ENCODE data around the gene METTL22.

METTL22 gene

DNA sequence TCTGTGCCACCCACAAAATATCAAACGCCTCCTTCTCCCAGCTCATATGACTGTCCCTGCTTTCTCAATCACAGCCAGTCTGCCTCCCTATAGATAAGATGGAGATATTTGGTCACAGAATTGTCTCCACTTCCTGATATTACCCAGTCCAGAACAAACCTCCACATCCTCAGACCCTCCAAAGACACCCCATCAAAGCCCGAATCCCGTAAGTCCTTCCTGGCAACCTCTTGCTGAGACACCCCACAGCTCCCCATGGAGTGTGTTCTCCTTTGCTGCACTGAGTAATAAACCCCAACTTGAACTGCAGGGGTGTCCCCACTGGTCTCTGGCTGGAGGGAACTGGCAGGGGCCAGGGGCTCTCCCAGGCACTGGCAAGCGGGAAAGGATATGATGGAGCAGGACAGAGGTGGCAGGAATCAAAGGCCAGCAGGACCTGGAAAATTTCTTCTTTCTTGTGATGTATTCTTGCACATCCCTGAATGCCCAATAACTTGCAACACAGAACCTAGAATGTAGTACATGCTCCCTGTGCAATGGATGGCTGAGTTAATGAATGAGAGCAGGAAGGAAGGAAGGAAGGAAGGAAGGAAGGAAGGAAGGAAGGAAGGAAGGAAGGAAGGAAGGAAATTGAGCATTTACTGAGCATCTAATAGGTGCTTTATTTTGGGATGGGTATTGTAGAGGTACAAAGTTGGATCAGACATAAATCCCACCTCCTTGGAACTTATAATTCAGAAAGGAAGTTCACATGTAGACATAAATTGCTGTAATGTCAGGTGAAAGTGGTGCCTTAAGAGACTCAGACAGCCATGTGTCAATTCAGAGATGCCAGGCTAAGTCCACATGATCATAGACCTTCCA is 45.1 kb upstream of the METTL22 start:
- Mint-ChIP-seq H3K9me3 (no peaks in the 10 kb centered on the region), H3K4me3 (no peak overlapping the region)

DNA sequence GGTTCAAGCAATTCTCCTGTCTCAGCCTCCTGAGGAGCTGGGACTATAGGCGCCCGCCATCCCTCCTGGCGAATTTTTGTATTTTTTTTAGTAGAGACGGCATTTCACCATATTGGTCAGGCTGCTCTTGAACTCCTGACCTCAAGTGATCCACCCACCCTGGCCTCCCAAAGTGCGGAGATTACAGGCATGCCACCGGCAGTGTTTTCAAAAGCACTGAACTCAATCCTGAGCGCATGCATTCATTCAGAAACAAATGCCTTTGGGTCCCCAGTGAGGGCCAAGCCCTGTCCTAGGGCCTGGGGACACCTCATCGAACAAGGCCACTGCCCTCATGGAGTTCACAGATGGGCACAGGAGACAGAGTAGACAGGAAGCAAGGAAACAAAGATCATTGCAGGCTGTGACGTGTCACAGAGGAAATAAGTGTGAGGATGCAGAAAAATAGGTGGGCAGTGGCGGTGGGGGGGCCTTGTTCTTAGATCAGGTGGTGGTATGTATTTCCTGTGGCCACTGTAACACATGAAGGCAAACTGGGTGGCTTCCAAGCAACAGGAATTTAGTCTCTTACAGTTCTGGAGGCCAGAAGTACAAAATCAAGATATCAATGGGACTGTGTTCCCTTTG is 43.7 kb upstream of the METTL22 start:
- TF ChIP-seq, protein P1, sequence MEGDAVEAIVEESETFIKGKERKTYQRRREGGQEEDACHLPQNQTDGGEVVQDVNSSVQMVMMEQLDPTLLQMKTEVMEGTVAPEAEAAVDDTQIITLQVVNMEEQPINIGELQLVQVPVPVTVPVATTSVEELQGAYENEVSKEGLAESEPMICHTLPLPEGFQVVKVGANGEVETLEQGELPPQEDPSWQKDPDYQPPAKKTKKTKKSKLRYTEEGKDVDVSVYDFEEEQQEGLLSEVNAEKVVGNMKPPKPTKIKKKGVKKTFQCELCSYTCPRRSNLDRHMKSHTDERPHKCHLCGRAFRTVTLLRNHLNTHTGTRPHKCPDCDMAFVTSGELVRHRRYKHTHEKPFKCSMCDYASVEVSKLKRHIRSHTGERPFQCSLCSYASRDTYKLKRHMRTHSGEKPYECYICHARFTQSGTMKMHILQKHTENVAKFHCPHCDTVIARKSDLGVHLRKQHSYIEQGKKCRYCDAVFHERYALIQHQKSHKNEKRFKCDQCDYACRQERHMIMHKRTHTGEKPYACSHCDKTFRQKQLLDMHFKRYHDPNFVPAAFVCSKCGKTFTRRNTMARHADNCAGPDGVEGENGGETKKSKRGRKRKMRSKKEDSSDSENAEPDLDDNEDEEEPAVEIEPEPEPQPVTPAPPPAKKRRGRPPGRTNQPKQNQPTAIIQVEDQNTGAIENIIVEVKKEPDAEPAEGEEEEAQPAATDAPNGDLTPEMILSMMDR (IDR thresholded peaks at IDR 0.05; ENCODE audit: unreplicated experiment in 3 of 3): no peak

More for the DNA sequence above, 45.1 kb upstream of the METTL22 start:
- no peaks in the 10 kb centered on the region for H3K36me3 Mint-ChIP-seq (ENCODE audit: low read depth)
- H3K27me3 Mint-ChIP-seq (ENCODE audit: low read depth): peaks cover 34% of the 10 kb centered on the region
- H3K4me1 Mint-ChIP-seq: no peaks in the 10 kb centered on the region
- TF ChIP-seq, protein P1 (IDR thresholded peaks at IDR 0.05; ENCODE audit: unreplicated experiment in 3 of 3): no peak
- H3K27ac Mint-ChIP-seq: no peak overlapping the region

DNA sequence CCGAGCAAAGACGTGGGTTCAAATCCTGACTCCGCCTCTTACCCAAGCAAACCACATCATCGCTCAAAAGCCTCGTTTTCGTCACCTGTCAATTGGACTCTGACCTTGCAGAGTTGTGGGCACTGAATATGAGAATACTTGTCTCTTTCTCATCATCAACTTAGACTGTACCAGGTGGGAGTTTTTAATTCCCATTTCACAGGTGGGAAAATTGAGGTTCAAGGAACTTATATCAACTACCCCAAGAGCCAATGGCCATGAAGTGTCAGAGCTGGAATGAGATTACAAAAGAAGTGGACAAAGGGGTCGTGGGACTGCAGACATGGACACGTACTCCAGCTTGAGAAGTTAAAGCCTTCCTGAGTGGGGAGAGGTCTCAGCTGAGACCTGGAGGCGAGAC is 41.9 kb upstream of the METTL22 start:
- H3K36me3 Mint-ChIP-seq (ENCODE audit: low read depth): no peaks in the 10 kb centered on the region
- H3K4me1 Mint-ChIP-seq: no peaks in the 10 kb centered on the region
- peaks cover 38% of the 10 kb centered on the region for H3K27me3 Mint-ChIP-seq (ENCODE audit: low read depth)
- H3K27ac Mint-ChIP-seq: no peak overlapping the region
- no peak overlapping the region for H3K4me3 Mint-ChIP-seq
- TF ChIP-seq, protein P1 (IDR thresholded peaks at IDR 0.05; ENCODE audit: unreplicated experiment in 3 of 3): no peak
- no peaks in the 10 kb centered on the region for H3K9me3 Mint-ChIP-seq

More for the DNA sequence above, 43.7 kb upstream of the METTL22 start:
- Mint-ChIP-seq H3K27ac (no peak overlapping the region), H3K4me1 (no peaks in the 10 kb centered on the region), H3K36me3 (ENCODE audit: low read depth) (no peaks in the 10 kb centered on the region), H3K9me3 (no peaks in the 10 kb centered on the region), H3K27me3 (ENCODE audit: low read depth) (peaks cover 39% of the 10 kb centered on the region), H3K4me3 (no peak overlapping the region)

DNA sequence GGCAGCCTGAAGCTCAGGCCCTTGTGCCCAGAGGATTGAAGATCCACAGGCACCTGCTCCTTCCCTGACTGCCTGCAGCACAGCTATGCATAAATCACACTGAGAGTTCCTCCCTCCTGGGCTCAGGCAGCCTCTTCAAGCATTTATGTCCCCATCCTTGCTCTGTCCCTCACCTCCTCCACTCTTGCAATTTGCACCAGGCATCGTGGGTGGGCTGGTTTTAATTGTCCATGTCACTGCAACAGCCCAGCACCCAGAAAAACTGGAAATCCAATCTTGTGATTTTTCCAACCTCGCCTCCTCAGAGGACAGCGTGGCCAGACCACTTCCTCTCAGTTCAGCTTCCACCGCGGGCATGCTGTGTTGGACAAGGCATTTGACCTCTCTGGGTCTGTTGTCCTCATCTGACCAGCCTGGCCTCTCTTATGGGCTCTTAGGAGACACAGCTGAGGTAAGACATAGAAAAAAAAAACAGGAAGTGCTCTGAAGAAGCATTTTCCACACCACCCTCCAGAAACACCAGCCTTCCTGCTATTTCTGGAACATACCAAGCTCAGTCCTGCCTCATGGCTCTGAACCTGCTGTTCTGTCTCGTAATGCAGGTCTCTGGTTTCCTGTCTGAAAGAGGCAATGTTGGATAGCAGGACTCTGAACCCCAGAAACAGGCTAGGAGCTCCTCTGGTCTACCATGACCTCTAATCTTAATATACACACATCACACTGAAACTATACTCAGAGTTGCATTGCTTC is 39.5 kb upstream of the METTL22 start:
- Mint-ChIP-seq H3K27ac (no peak overlapping the region), H3K4me3 (no peak overlapping the region), H3K27me3 (ENCODE audit: low read depth) (peaks cover 49% of the 10 kb centered on the region), H3K4me1 (no peaks in the 10 kb centered on the region), H3K36me3 (ENCODE audit: low read depth) (no peaks in the 10 kb centered on the region), H3K9me3 (no peaks in the 10 kb centered on the region)
- TF ChIP-seq, protein P1 (IDR thresholded peaks at IDR 0.05; ENCODE audit: unreplicated experiment in 3 of 3): no peak

DNA sequence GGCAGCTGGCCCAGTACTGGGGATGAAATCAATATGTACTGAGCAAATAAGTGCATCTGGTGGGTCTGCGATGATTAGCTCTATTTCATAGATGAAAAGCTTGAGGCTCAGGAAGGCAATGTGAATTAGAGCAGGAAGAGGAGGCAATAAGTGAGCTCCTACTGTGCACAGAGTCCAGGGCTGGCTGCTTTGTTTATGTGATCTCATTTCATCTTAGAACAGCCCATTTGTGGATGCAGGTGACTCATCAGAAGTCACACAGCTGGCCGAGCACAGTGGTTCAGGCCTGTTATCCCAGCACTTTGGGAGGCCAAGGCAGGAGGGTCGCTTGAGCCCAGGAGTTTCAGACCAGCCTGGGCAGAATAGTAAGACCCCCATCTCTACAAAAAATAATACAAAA is 38.3 kb upstream of the METTL22 start:
- no peaks in the 10 kb centered on the region for H3K4me1 Mint-ChIP-seq
- no peak overlapping the region for H3K27ac Mint-ChIP-seq
- TF ChIP-seq, protein P1 (IDR thresholded peaks at IDR 0.05; ENCODE audit: unreplicated experiment in 3 of 3): no peak
- no peak overlapping the region for H3K4me3 Mint-ChIP-seq
- no peaks in the 10 kb centered on the region for H3K36me3 Mint-ChIP-seq (ENCODE audit: low read depth)
- peaks cover 49% of the 10 kb centered on the region for H3K27me3 Mint-ChIP-seq (ENCODE audit: low read depth)
- H3K9me3 Mint-ChIP-seq: peaks cover 3% of the 10 kb centered on the region

Measured in nephron (organoid).